GM15510 (cell line): ENCODE measurements around the gene LRWD1.

Experiments
- POLR2A ChIP-seq: IDR thresholded peaks from 3 replicates; pipeline ENCODE4 v1.6.1; 2011; ENCODE audit warnings: borderline replicate concordance; ENCODE audit not compliant: insufficient read length; ENCODE audit errors: extremely low read depth

Gene LRWD1

DNA sequence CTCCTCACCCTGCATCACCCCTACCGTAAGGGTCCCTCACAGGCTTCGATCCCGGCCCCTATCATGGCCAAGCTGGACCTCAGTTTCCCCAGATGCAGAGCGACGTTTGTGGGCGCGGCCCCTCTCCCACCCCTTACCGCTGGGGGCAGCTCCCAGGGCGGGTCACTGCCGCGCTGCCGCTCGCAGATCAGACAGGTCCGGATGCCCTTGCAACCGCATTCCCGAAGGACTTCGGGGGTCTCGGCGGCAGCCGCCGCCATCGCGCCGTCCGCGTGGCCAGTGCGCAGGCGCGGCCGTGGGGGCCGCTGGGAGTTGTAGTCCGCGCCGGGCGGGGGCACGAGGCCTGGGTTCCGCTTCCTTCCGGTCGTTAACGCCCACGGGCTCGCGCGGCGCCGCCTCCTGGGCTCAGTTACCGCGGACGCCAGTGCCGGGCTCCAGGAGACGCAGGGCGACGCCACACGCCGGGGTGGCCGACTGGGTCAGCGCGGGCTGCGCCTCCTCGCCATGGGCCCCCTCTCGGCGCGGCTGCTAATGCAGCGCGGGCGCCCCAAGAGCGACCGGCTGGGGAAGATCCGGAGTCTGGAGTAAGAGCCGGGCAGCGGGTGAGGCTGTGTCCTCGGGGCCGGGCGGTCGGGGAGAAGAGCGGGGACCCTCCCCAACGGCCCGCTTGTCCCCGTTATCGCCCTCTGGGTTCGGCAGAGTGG is at the start of gene LRWD1, which contains the start of gene ALKBH4:
TSS of gene LRWD1 (plus strand) at position 408 of the 704 bp plus-strand sequence. CDS start at position 505, 97 bp downstream.
TSS of gene ALKBH4 (minus strand) at position 287 of the 704 bp plus-strand sequence. CDS start at position 260, 27 bp downstream.
- TF ChIP-seq POLR2A: peak; percentile 89

DNA sequence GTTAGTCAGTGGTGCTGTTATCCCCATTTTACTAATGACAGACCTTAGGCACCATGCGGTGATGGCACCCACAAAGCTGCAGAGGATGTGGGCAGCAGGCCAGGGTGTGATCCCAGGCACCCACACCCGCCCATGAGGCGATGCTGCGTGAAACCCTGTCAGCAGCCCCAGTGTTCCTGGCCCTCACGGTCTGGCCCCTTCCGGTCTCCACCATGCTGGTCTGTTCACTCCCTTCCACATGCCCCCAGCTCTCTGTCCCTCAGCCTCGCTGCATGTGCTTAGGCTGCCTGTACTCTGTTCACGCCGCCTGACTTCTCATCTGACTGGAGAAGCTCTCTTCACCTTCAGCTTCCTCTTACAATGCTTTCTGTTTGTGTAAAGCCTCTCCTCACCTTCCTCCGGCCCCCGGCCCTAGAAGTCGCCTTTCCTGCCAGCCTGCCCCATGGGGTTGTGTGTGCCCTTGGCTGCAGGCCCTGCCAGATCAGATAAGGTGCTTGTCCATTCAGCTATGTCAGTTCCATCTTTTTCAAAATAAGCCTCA is 49.0 kb upstream of the LRWD1 start:
- no peak for TF ChIP-seq POLR2A

DNA sequence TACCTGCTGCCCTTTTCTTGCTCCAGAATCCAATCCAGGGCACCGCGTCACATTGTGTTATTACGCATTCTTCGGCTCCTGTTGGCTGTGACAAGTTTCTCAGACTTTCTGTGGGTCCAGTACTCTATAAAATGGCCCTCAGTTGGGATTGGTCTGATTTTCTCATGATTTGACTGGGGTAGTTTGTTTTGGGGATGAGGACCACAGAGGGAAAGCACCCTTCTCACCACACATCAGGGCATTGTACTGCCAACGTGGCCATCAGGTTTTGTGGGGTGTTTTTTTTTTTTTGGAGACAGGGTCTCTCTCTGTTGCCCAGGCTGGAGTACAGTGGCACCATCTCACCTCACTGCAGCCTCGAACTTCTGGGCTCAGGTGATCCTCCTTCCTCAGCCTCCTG is 48.4 kb upstream of the LRWD1 start:
- TF ChIP-seq POLR2A: no peak

DNA sequence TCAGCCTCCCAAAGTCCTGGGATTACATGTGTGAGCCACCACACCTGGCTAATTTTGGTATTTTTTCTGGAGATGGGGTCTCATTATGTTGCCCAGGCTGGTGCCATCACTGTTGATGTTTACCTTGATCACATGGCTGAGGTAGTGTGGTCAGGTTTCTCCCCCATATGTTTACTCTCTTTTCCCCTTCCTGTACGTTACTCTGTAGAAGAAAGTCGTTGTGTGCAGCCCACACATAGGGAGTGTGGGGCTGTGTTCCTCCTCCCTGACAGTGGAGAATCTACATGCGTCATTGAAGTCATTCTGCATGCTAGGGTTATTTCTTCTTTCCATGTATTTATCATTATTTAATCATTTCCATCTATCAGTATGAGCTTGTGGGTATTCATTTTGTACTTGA is 47.7 kb upstream of the LRWD1 start:
- TF ChIP-seq POLR2A: no peak

DNA sequence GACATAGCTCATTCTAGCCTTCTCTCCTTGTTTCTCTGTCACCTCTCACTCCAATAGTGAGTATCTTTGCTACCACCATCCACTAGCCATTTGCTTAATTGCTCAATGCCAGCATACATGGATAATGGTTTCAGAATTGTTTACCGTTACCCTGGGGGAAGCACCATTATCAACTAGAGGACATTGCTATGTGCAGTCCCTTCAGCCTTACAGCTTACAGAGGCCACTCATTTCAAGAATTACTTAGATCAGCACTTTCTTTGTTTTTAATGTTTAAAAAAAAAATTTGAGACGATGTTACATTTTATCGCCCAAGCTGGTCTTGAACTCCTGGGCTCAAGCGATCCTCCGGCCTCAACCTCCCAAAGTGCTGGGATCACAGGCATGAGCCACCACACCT is 46.2 kb upstream of the LRWD1 start:
- no peak for TF ChIP-seq POLR2A

DNA sequence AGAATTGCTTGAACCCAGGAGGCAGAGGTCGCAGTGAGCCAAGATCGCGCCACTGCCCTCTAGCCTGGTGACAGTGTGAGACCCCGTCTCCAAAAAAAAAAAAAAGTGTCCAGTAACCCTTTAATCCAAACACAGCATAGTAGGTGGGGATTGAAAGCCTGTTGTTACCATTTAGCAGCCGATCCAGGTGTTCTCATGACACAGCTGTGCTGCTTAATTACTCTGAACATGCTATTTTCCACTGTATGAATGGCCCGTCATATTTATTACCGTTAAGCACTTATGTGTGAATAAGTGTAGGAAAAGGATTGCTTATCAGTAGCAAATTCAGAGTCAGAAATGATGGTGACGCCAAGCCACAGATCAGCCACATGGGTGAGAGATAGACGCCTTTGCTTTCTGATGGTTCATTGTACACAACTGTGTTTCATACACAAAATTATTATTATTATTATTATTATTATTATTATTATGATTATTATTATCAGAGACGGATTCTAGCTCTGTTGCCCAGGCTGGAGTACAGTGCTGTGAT is 43.0 kb upstream of the LRWD1 start:
- TF ChIP-seq POLR2A: no peak

DNA sequence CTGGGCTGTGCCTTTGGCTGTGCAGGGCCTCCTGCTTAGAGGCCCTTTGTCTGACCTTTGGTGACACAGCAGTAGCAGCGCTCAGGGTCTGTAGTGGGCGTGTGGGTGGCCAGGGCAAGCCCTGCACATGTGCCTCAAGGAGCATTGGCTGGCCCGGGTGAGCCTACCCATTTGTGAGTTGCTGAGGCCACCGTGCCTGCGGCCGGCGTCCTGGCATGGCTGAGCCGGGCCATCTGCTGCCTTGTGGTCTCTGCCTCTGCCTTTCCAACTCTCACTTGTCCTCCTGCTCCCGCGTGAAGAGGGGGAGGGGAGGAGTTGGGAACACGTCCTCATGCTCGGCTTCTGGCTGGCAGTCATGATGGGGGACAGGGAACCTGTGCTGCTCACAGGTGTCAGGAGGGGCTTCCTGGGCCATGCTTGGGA is 40.6 kb upstream of the LRWD1 start:
- no peak for TF ChIP-seq POLR2A

DNA sequence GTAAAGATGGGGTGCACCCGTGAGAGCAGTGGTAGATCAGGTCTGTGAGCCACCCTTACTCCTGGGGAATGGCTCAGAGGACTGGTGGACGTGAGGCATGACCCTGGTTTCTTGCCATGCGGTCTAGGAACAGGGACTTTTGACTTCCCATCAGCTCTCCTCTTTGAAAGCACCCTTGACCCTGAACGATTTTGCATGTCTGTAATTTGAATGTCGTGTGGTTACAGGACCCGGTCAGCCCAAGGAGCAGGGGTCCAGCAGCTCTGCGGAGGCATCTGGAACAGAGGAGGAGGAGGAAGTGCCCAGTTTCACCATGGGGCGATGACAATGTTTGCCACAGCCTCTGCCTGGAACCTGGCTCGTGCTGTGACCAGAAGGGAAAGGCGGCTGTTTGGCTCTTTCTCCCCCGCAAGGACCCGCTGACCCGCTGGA is 40.0 kb upstream of the LRWD1 start:
- no peak for TF ChIP-seq POLR2A

DNA sequence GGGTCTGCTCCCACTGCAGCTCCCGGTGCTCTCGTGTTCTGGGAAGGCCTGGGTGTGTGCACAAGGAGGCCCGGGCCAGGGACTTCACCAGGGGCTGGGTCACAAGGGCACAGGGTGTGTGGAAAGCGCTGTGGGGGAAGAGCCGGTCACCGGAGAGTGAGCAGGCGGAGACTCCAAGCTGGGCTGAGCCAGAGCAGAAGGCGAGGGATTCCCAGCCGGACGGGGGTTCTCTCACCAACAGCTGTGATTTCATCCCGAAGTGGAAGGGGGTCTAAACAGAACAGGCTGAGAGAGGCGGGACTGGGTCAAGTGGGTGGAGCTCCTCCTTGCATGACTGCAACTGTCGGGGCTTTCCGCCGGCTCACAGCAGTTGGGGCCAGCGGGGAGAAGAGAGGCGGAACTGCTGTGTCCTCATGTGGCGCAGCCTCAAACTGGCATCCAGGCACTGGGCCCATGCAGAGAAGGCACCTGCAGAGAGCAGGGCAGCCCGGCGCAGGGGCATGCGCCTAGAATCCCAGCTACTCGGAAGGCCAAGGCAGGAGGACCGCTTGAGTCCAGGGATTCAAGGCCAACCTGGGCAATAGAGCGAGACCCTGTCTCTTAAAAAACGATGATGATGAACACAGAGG is 39.0 kb upstream of the LRWD1 start:
- TF ChIP-seq POLR2A: peak; percentile 80

DNA sequence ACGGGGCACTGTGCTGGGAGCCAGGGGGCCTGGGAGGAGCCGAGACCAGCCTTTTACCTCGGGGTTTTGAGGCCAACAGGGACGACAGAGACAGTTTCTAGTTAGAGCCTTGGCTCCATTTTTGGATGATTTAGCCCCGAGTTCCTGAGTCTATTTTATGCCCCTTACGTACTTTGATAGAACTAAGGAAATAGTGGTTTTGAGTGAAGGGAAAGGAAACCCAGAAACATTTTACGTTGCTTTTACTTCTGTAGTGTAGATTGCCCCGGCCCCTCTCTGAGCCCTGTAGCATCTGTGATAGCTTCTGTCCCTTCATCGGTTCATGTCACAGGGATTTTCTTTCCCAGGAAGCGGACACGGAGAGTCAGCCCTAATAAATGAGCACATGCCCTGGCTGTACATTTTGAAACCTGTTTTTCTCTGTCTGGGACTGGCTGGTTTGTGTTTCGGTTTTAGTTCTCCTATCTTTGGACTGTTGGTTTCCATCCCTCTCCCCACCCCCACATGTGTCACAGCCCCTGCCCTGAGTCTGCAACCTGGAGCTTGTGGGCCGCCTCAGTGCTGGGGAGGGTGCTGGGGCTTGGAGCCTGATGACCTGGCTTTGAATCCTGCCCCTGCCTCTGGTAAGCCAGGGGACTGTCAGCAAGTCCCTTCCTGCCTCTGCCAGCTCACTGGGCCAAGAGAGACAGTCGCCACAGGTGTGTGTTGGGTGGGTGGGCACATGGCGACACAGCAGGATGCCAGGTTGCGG is 38.3 kb upstream of the LRWD1 start:
- peak; percentile 50 for TF ChIP-seq POLR2A

DNA sequence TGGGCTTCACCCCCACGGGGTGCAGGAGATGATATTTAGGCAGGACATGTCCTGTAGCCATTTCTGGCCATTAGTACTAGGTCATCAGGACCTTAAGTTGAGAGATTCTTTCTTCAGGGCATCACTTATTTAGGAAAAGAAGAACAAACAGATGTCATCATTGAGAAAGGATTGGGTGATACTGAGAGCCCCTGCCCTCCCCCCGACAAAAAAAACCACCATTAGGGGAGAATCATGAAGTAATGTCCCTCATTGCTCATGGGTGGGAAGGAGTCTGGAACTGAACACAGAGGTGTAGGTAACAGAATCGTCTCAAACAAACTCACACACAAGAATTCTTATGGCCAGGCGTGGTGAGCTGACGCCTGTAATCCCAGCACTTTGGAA is 37.8 kb upstream of the LRWD1 start:
- no peak for TF ChIP-seq POLR2A

DNA sequence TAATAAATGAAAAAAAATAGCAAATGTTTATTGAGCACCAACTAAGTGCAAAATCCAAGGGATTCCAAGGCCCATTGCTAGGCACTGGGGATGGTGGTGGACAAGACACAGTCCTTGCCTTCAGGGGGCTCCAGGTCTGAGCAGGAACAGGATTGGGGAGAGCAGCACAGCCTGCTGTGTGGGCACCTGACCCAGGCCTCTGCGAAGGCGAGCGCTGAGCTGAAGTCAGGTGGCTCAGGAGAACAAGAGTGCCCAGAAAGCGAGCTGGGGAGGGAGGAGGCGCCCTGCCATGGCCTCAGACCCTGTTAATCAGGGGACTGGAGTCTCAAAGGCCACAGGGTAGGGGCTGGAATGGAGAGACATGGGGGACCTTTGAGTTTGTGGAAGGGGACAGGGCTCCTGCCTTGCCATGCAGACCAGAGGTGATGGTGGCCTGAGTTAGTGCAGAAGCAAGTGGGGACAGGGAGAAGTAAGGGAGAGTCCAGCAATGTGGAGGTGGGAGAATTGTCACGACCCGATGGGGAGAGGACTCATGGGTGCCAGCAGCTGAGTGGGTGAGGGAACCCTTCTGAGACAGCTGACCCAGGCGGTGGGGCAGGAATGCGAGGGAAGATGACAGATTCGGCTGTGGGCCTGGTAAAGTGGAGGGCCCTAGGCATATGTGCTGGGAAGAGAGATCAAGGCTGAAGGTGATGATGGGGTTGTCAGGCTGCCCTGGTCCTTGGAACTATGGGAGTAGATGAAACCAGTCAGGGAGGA is 35.5 kb upstream of the LRWD1 start:
- TF ChIP-seq POLR2A: no peak

DNA sequence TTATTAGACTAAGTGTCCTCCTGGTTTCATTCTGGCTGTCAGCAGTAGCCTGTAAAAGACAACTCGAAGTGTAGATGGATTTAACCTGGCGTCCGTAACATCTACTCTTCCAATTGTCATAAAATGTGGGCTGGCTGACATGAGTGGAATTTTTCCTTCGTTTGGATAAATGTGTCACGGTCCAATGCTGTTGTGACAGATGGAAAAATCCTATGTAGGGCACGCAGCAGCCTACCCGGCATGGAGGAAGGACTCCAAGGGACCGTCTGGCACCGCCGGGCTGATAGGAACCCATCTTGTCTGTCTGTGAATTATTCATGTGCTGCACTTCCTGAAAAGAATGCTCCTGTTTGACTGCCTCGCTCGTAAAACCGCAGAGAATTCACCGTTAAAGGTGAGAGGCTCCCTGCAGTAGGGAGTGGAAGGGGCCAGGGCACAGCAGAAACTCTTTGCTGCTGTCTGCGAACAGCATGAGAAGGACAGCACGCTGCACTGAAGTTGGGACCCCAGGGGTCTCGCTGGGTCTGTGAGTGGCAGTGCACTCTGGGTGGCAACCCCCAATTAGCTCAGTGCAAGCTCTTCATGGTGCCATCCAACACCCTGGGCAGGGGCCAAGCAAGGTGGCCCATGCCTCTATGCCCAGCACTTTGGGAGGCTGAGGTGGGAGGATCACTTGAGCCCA is 33.0 kb upstream of the LRWD1 start:
- peak; percentile 34 for TF ChIP-seq POLR2A
